NK-92 (cell line): ENCODE data around the gene ADGRG6.
"Not testable (repeated sequence)": the region's sequence is repeated elsewhere in the genome, so short reads cannot be mapped to it uniquely, and the experiment has no call there.

ENCODE experiments used
- DNase-seq: peaks from one replicate; lab custom pipeline; 2025; ENCODE audit not compliant: unreplicated experiment; lab: John Stamatoyannopoulos, UW

The ADGRG6 gene

GRCh38 chr6:142301651-142302391 is at the start of gene ADGRG6:
Gene ADGRG6, plus strand, starts transcription at chr6:142302007. Its CDS starts 323 bp downstream, at chr6:142302330.
- no peak for DNase-seq

DNA sequence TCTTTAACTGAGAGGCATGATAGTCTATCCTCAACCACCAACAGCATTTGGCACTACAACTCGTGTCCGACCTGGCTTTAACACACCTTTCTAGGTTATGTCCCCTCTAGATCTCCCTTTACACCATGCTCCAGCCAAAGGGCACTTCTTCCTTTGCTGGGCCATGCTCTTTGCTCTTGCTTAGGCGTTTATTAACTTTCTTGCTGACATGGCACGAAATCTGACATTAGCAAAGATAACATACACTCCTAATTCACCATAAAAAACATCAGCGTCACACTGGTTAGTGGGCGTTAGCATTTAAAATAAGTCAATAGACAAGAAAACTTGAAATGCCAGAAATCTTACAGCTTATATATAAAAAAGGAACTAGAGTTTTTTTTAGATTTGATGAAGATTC is 47.3 kb upstream of the ADGRG6 start:
- DNase-seq, result no peak

- DNase-seq, result no peak
These were observed 46.0 kb upstream of the ADGRG6 start for GRCh38 chr6:142255785-142256184.

DNA sequence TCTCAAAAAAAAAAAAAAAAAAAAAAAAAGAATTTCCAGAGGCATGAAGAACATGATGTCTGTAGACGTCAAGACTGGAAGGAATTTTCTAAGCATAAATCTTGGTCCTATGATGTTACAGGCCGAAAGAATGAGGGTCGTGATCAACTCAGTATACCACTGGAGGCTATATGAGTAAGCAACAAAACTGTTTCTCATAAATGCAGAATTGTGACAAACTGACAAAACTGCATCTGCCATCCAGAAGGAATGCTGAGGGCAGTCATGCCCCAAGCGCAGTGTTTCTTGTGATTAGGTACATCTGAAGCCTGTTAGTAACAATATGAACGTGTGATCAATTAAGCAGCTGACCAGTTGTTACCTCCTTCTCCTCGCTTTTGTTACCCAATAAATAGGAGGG is 43.5 kb upstream of the ADGRG6 start:
- DNase-seq, result no peak

DNA sequence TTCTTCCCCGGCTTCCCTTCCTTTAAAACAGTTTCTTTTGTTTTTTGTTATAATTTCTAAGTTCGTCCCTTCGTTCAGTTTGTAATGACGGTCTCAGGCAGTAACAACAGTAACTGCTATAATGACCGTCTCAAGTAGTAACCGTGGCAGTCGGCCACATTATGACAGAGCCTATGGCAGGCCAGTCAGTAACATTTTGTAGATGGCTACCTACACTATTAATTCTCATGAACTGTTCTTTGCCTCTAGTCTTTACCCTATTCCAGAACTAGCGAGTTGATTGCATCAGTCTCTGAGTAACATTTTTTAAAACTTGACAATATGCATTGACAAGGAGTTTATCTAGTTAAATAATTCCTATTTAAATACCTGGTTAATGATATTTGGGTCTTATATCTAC is 43.0 kb upstream of the ADGRG6 start:
- DNase-seq, result no peak

- DNase-seq, result no peak
These were observed 41.1 kb upstream of the ADGRG6 start for GRCh38 chr6:142260748-142261147.

GRCh38 chr6:142262231-142262630 is 39.6 kb upstream of the ADGRG6 start:
- DNase-seq, result no peak

GRCh38 chr6:142265476-142265875 is 36.3 kb upstream of the ADGRG6 start:
- no peak for DNase-seq

GRCh38 chr6:142266060-142266459 is 35.7 kb upstream of the ADGRG6 start:
- DNase-seq, result no peak

- no peak for DNase-seq
These were observed 30.3 kb upstream of the ADGRG6 start for GRCh38 chr6:142271476-142271875.

- no peak for DNase-seq
These were observed 27.2 kb upstream of the ADGRG6 start for GRCh38 chr6:142274656-142275055.

DNA sequence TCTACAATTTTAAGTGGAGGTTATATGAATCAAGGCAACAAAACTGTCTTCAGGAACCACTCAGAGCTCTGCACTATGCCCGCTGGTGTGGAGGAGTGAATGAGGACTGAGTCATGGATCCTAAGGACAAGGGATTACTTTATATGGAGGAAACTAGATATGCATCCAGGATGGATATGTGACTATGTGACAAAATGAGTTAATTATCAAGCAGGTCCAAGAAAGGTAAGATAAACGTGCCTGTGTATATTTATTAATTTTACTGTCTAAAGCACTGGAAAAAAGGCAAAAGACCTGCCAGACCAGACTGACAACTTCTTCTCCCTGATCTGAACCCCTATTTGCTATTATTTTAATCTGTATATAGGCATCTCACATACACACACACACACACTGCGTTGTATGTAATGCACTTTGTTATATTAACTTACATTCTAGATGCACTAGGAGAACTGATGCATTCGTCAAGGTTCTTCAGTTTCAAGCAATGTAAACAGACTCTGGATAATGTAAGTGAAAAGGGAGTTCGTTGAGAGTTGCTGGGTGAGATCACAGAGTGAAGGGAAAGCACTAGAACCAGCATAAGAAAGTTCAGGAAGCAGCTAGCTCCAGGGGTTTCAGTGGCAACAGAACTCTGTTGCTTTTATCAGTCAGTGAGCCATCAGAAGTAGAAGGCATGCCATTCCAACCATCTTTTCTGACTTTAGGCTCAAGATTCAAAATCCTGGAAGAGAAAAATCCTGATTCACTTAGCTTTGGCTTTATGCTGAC is 26.4 kb upstream of the ADGRG6 start:
- no peak for DNase-seq

GRCh38 chr6:142276256-142276655 is 25.6 kb upstream of the ADGRG6 start:
- no peak for DNase-seq

DNA sequence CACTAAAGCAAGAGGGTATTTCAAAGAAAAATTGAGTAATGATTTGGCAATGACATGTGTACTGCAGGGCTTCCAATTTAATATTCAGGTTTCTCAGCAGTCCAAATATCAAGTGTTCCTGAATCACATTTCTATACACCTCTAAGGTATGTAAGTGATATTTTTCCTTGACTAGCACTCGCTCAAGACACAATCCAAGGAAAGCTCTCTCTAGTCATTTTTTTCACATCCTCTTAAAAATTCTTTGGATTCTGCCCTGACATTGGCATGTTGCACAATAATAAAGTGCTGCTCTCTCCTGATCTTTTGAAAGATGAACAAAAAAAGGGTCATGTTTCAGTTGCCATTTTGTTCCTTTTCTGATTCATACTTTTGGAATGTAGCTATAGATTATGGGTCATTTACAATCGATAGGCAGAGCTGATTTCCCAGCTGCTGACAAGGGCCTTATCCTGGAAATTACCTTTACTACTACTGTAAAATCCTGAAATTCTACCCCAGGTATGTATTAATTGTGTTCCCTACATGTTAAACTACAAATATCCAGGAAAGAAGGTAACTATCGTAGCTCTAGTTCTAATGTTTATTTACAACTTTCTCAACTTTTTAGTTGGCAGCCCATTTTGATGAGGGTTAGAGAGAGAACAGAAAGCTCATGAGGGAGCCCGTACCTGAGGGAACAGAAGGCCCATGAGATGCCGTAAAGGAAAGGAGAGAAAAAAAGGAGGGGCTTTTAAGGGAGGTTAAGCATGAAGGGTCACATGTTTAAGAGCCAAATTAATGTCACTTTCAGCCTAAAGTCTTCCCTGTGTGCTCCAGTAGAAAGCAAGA is 22.2 kb upstream of the ADGRG6 start:
- no peak for DNase-seq

DNA sequence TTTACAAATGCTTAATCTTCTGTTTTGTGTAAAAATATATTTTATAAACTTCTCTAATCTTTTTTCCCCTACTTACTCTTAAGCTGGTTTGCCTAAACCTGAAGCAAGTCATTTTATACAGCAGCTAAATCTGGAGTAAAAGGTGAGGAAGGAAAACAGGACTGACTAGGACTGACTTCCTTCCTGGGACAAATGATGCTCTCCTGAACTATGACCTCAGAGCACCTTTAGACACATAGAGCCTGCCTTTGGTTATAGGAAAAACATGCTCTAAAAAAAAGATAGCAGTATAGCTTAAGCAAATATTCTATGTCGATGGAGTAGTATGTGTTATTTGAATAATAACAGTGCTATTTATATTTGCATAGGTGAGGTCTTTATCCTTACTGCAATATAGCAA is 21.5 kb upstream of the ADGRG6 start:
- DNase-seq, result no peak

DNA sequence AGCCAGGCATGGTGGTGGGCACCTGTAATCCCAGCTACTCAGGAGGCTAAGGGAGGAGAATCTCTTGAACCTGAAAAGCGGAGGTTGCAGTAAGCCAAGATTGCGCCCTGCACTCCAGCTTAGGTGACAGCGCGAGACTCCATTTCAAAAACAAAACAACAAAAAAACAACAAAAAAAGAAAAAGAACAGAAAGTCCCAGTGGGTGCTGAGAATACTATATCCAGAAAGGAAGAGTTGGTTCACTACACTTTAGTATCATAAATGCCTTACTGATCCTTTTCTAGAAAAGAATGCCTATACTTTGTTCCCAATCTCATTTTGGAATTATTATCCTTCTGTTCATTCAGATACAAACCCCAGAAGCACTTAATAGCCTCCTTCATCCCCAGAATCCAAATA is 20.9 kb upstream of the ADGRG6 start:
- DNase-seq, result no peak

DNA sequence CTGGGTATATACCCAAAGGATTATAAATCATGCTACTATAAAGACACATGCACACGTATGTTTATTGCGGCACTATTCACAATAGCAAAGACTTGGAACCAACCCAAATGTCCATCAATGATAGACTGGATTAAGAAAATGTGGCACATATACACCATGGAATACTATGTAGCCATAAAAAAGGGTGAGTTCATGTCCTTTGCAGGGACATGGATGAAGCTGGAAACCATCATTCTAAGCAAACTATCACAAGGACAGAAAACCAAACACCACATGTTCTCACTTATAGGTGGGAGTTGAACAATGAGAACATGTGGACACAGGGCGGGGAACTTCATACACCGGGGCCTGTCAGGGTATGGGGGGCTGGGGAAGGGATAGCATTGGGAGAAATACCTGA is 18.7 kb upstream of the ADGRG6 start:
- not testable (repeated sequence) for DNase-seq

GRCh38 chr6:142284419-142284818 is 17.4 kb upstream of the ADGRG6 start:
- DNase-seq, result no peak

GRCh38 chr6:142285235-142286087 is 16.3 kb upstream of the ADGRG6 start:
- DNase-seq, result no peak

GRCh38 chr6:142286088-142286409 is 15.8 kb upstream of the ADGRG6 start:
- DNase-seq, result no peak

- DNase-seq, result no peak
These were observed 12.1 kb upstream of the ADGRG6 start for GRCh38 chr6:142289687-142290086.
